WTC11 (cell line): ENCODE results near the gene MAP3K6.

Source experiments
- CTCF ChIP-seq: fragments of 200-600 bp; IDR thresholded peaks from 2 replicates; pipeline ENCODE4 v1.8.0; 2022; ENCODE audit warnings: antibody characterized with exemption
- ELF4 ChIP-seq: sonication (generic); formaldehyde crosslinking; IDR thresholded peaks from 2 replicates; pipeline ENCODE4 v1.8.1; 2022; ENCODE audit warnings: low read depth, mild to moderate bottlenecking, moderate library complexity, missing genetic modification reagents
- ESRRA ChIP-seq: sonication (generic); formaldehyde crosslinking; IDR thresholded peaks from 2 replicates; pipeline ENCODE4 v1.8.1; 2022; ENCODE audit warnings: mild to moderate bottlenecking, missing genetic modification reagents, borderline replicate concordance
- FOXJ3 ChIP-seq: sonication (generic); formaldehyde crosslinking; IDR thresholded peaks from 2 replicates; pipeline ENCODE4 v1.9.0; 2021; ENCODE audit warnings: missing genetic modification reagents, mild to moderate bottlenecking, borderline replicate concordance
- FOXK1 ChIP-seq: sonication (generic); formaldehyde crosslinking; IDR thresholded peaks from 2 replicates; pipeline ENCODE4 v1.8.0; 2022; ENCODE audit warnings: mild to moderate bottlenecking, moderate library complexity, missing genetic modification reagents
- FOXP4 ChIP-seq: sonication (generic); formaldehyde crosslinking; IDR thresholded peaks from 2 replicates; pipeline ENCODE4 v1.8.0; 2022; ENCODE audit warnings: mild to moderate bottlenecking, missing genetic modification reagents
- IRF1 ChIP-seq: sonication (generic); formaldehyde crosslinking; IDR thresholded peaks from 2 replicates; pipeline ENCODE4 v1.8.0; 2023; ENCODE audit warnings: missing genetic modification reagents
- JUN ChIP-seq: sonication (generic); formaldehyde crosslinking; IDR thresholded peaks from 2 replicates; pipeline ENCODE4 v1.8.0; 2023; ENCODE audit warnings: mild to moderate bottlenecking, missing genetic modification reagents
- MLX ChIP-seq: sonication (generic); formaldehyde crosslinking; IDR thresholded peaks from 2 replicates; pipeline ENCODE4 v1.8.1; 2023; ENCODE audit warnings: mild to moderate bottlenecking, missing genetic modification reagents, moderate library complexity
- SMAD3 ChIP-seq: sonication (generic); formaldehyde crosslinking; IDR thresholded peaks from 2 replicates; pipeline ENCODE4 v1.8.0; 2022; ENCODE audit warnings: missing genetic modification reagents, mild to moderate bottlenecking, borderline replicate concordance
- SP1 ChIP-seq: sonication (generic); formaldehyde crosslinking; conservative IDR thresholded peaks from 2 replicates; pipeline ENCODE4 v1.8.1; 2022; ENCODE audit warnings: missing genetic modification reagents
- STAT6 ChIP-seq: sonication (generic); formaldehyde crosslinking; conservative IDR thresholded peaks from 2 replicates; pipeline ENCODE4 v1.8.1; 2023; ENCODE audit warnings: mild to moderate bottlenecking, low read depth, missing genetic modification reagents, moderate library complexity
- ZBTB21 ChIP-seq: sonication (generic); formaldehyde crosslinking; IDR thresholded peaks from 2 replicates; pipeline ENCODE4 v1.8.1; 2023; ENCODE audit warnings: mild to moderate bottlenecking, missing genetic modification reagents, borderline replicate concordance
- ZNF232 ChIP-seq: sonication (generic); formaldehyde crosslinking; IDR thresholded peaks from 2 replicates; pipeline ENCODE4 v1.8.0; 2022; ENCODE audit warnings: mild to moderate bottlenecking, missing genetic modification reagents

- no peak for TF ChIP-seq CTCF
- no peak for TF ChIP-seq MLX (CRISPR knock-in tag)
- TF ChIP-seq IRF1 = no peak
- no peak for TF ChIP-seq JUN
- TF ChIP-seq SP1 (CRISPR knock-in tag) = no peak
- TF ChIP-seq FOXJ3 (CRISPR knock-in tag) = no peak
- no peak for TF ChIP-seq ZBTB21
- no peak for TF ChIP-seq ESRRA (CRISPR knock-in tag)
- no peak for TF ChIP-seq SMAD3 (CRISPR knock-in tag)
- no peak for TF ChIP-seq STAT6 (CRISPR knock-in tag)
- no peak for TF ChIP-seq FOXK1
- TF ChIP-seq ZNF232 (CRISPR knock-in tag) = no peak
- TF ChIP-seq ELF4 (CRISPR knock-in tag) = no peak
- no peak for TF ChIP-seq FOXP4 (CRISPR knock-in tag)
These were observed 38.8 kb downstream of the MAP3K6 start for GRCh38 chr1:27327964-27328363.
